GM20000 (cell line): ENCODE results near the gene OR8B8.
"Not testable (repeated sequence)": the region's sequence is repeated elsewhere in the genome, so short reads cannot be mapped to it uniquely, and the experiment has no call there.

Source experiments
- DNase-seq: peaks from one replicate; pipeline ENCODE4 v3.0.0; 2012; ENCODE audit warnings: low spot score
- CTCF ChIP-seq: IDR thresholded peaks from 2 replicates; pipeline ENCODE4 v1.5.1; 2012; ENCODE audit warnings: mild to moderate bottlenecking, control low read depth; ENCODE audit errors: extremely low read depth, missing control alignments

Gene OR8B8

GRCh38 chr11:124463324-124463723 lies 17.8 kb upstream of the OR8B8 start:
- DNase-seq, result no peak
- TF ChIP-seq CTCF, result no peak

GRCh38 chr11:124460459-124460858 lies 15.0 kb upstream of the OR8B8 start:
- TF ChIP-seq CTCF, result no peak
- DNase-seq, result no peak

- DNase-seq, result not testable (repeated sequence)
Measured at GRCh38 chr11:124459379-124459778, 13.9 kb upstream of the OR8B8 start.

GRCh38 chr11:124454552-124454951 lies 9.1 kb upstream of the OR8B8 start:
- no peak for DNase-seq
- no peak for TF ChIP-seq CTCF

- DNase-seq, result no peak
- no peak for TF ChIP-seq CTCF
Measured at GRCh38 chr11:124446916-124447315, 1.4 kb upstream of the OR8B8 start.

- TF ChIP-seq CTCF, result no peak
- DNase-seq, result no peak
Measured at GRCh38 chr11:124442847-124443246, 2.6 kb downstream of the OR8B8 start.

- TF ChIP-seq CTCF, result no peak
- no peak for DNase-seq
Measured at GRCh38 chr11:124442442-124442841, 3.1 kb downstream of the OR8B8 start.

GRCh38 chr11:124441519-124441918 lies 4.0 kb downstream of the OR8B8 start:
- no peak for DNase-seq

More at GRCh38 chr11:124441519-124441918, 4.0 kb downstream of the OR8B8 start:
- no peak for TF ChIP-seq CTCF
